HFFc6 (cell line): Measurements from ENCODE around the gene LAPTM5. TPM values are rescaled to one million over a fixed set of nuclear protein-coding genes. Genes with fewer than 3 reads are reported as not detected.

ENCODE experiments used
- DNase-seq: peaks from one replicate; pipeline ENCODE4 v3.0.0-alpha.2; 2018
- H3K27ac Mint-ChIP-seq: 2 replicates; pipeline ENCODE4 v1.8.0; 2020; ENCODE audit warnings: mild to moderate bottlenecking, mixed read lengths
- H3K27me3 Mint-ChIP-seq: 2 replicates; pipeline ENCODE4 v1.8.0; 2021; ENCODE audit warnings: mild to moderate bottlenecking, moderate library complexity, mixed read lengths; ENCODE audit not compliant: insufficient read depth
- H3K36me3 Mint-ChIP-seq: 2 replicates; pipeline ENCODE4 v1.8.0; 2021; ENCODE audit warnings: low read depth, mixed read lengths
- H3K4me1 Mint-ChIP-seq: 2 replicates; pipeline ENCODE4 v1.8.0; 2020; ENCODE audit warnings: low read depth, mixed read lengths
- H3K4me3 Mint-ChIP-seq: 2 replicates; pipeline ENCODE4 v1.8.0; 2020; ENCODE audit warnings: mild to moderate bottlenecking, moderate library complexity, mixed read lengths
- H3K9me3 Mint-ChIP-seq: 2 replicates; pipeline ENCODE4 v1.8.0; 2020; ENCODE audit warnings: mild to moderate bottlenecking, mixed read lengths
- CTCF ChIP-seq: fragments of 200-600 bp; sonication (generic); IDR thresholded peaks from 2 replicates; pipeline ENCODE4 v1.5.0; 2021; ENCODE audit warnings: antibody characterized with exemption, mild to moderate bottlenecking
- total RNA-seq, 6 experiments: library from RNA; stranded (reverse); fragmentation: NEBNext Ultra II Directional; extraction: Animal tissue kit (Norgen Biotek cat#: 25700); gene quantifications; 2 replicates in 1 of 6; 3 replicates in 5 of 6; pipeline ENCODE4 v1.2.3, GENCODE V29; 2021

LAPTM5 gene
- total RNA-seq, 6 experiments from 2014 or later: 0.38 to 0.81 (median 0.63) TPM

GRCh38 chr1:30785714-30786113 is 28.1 kb upstream of the LAPTM5 start:
- Mint-ChIP-seq H3K27me3 (peaks cover 26% of the 10 kb centered on the region), H3K9me3 (no peaks in the 10 kb centered on the region), H3K4me1 (peaks cover 5% of the 10 kb centered on the region), H3K27ac (no peak overlapping the region), H3K4me3 (no peak overlapping the region), H3K36me3 (no peaks in the 10 kb centered on the region)
- TF ChIP-seq CTCF: no peak
- no peak for DNase-seq

DNA sequence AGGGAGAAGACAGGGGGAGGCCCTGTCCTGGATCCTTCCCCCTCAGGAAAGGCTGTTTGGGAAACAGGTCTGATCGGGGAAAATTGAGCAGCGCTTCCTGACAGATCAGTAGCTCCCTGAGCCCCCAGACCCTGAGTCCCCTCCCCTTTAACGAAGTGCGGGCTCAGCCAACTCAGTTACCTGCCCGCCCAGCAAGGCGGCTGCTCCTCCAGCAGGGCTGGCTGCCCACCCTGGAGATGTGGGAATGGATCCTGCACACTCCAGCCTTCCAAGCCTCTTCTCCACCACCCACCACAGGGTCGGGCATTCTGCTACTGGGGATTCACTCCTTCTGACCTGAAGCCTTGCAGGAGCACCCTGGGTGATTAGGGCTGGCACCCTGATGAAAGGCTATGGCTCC is 27.6 kb upstream of the LAPTM5 start:
- no peak for TF ChIP-seq CTCF
- Mint-ChIP-seq H3K27ac (no peak overlapping the region), H3K4me3 (no peak overlapping the region), H3K36me3 (no peaks in the 10 kb centered on the region), H3K4me1 (peaks cover 5% of the 10 kb centered on the region), H3K9me3 (no peaks in the 10 kb centered on the region), H3K27me3 (peaks cover 24% of the 10 kb centered on the region)
- DNase-seq: no peak

GRCh38 chr1:30783256-30783915 is 25.8 kb upstream of the LAPTM5 start:
- Mint-ChIP-seq H3K9me3 (no peaks in the 10 kb centered on the region), H3K4me3 (no peak overlapping the region), H3K4me1 (peaks cover 9% of the 10 kb centered on the region), H3K36me3 (no peaks in the 10 kb centered on the region), H3K27me3 (peaks cover 15% of the 10 kb centered on the region), H3K27ac (no peak overlapping the region)
- DNase-seq: no peak
- no peak for TF ChIP-seq CTCF

DNA sequence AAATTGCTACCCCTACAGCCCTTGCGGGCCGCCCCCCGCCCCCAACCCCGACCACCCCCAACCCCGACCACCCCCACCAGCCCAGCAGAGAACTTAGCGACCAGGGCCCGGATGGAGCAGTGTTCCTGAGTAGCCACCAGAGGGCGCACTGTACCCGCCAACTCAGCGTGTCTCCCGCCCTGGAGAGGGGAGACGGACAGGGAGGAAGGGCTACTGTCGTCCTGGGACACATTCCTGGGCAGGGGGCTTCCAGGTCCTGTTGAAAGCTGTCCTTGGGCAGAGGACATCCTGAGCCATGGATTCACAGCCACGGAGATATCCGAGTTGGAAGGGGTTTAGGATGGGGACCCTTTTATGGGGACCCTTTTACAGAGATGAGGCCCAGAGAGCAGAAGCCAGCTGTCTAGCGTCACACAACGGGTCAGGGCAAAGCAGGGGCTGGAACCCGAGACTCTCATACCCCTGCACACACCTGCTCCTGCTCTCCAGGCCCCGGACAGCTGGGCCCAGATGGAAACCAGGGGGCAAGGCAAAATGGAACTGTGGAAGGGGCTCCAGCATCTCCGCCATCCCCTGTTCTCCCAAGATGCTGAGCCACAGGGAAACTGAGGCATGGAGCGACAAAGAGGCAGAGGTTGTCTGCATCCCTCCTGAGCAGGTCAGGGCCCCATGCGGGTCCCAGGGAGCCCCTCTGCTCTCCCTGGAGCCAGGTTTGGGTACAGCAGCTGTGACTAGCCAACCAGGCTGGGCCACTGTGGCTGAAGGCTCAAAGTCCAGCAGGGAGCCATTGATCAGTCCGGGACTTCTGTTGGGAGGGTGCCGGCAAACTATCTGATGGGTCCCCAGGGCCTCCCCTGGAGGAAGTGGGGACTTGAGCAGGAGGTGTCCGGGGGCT is 25.0 kb upstream of the LAPTM5 start:
- H3K9me3 Mint-ChIP-seq: no peaks in the 10 kb centered on the region
- TF ChIP-seq CTCF: peak; percentile 77
- H3K36me3 Mint-ChIP-seq: no peaks in the 10 kb centered on the region
- no peak overlapping the region; the same call in 1 of the 2 replicates for H3K27ac Mint-ChIP-seq
- peaks cover 8% of the 10 kb centered on the region for H3K27me3 Mint-ChIP-seq
- peaks cover 12% of the 10 kb centered on the region for H3K4me1 Mint-ChIP-seq
- peak overlapping the region; percentile 42; the same call in 1 of the 2 replicates for H3K4me3 Mint-ChIP-seq
- DNase-seq: peak; percentile 43

DNA sequence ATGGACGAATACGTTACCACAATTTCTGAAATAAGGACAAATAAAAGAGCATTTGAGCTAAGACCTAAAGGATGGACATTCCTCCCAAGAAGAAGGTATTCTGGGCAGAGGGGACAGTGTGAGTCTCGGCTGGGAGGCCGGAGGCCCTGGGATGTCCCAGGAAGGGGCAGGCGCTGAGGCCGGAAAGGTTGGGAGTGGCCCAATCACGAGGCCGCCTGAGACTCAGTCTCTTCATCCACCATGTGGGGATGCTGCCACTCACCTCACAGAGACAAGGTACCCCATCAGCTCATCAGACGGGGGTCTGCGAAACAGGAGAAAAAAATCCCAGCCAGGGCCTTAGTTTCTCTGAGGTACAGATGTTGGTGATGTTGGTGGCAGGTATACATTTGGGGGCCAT is 24.3 kb upstream of the LAPTM5 start:
- Mint-ChIP-seq H3K9me3 (no peaks in the 10 kb centered on the region), H3K4me3 (no peak overlapping the region), H3K27me3 (peaks cover 6% of the 10 kb centered on the region), H3K27ac (no peak overlapping the region), H3K36me3 (no peaks in the 10 kb centered on the region), H3K4me1 (peaks cover 12% of the 10 kb centered on the region)
- no peak for DNase-seq
- no peak for TF ChIP-seq CTCF
